SK-N-SH (cell line): ENCODE data around the gene CTRB1.

ENCODE experiments used
- CHD2 ChIP-seq: fragments of 150-350 bp; IDR thresholded peaks from 2 replicates; pipeline ENCODE4 v1.6.1; 2018; ENCODE audit warnings: low read length; ENCODE audit not compliant: partially characterized antibody
- CTCF ChIP-seq: fragments of 200-600 bp; sonication (generic); IDR thresholded peaks from 2 replicates; pipeline ENCODE4 v1.6.1; 2017; ENCODE audit warnings: antibody characterized with exemption, mild to moderate bottlenecking, moderate library complexity
- EP300 ChIP-seq, 2 experiments: IDR thresholded peaks; 2 replicates each; pipeline versions ENCODE4 v1.4.0 to v1.6.1; 2012; ENCODE audit warnings: borderline replicate concordance in 1 of 2, low read depth in 1 of 2, low read length in 1 of 2
- FOXJ3 ChIP-seq: sonication (generic); formaldehyde crosslinking; IDR thresholded peaks from 2 replicates; pipeline ENCODE4 v1.5.1; 2020; ENCODE audit warnings: mild to moderate bottlenecking, missing genetic modification reagents
- MEF2A ChIP-seq: IDR thresholded peaks from 2 replicates; pipeline ENCODE4 v1.4.0; 2012; ENCODE audit warnings: low read depth, borderline replicate concordance
- POLR2AphosphoS5 ChIP-seq: IDR thresholded peaks from 2 replicates; pipeline ENCODE4 v1.6.1; 2012; ENCODE audit warnings: low read depth, low read length
- RCOR1 ChIP-seq: fragments of 150-350 bp; IDR thresholded peaks from 2 replicates; pipeline ENCODE4 v1.6.1; 2017; ENCODE audit warnings: antibody characterized with exemption, low read length

GRCh38 chr16:75238132-75238852 lies 19.5 kb downstream of the CTRB1 start:
- peak; percentile 9; the same call in 1 of the 2 replicates for TF ChIP-seq CTCF
- no peak for TF ChIP-seq RCOR1
- no peak for TF ChIP-seq CHD2
- TF ChIP-seq EP300 (IDR thresholded peaks at IDR 0.05; ENCODE audit: borderline replicate concordance in 1 of 2, low read depth in 1 of 2, low read length in 1 of 2), result peak in 1 of 2 experiments; percentile 39; a peak in 1 of 4 replicates
- no peak for TF ChIP-seq POLR2AphosphoS5
- TF ChIP-seq FOXJ3 (CRISPR knock-in tag), result no peak
- peak; percentile 98 for TF ChIP-seq MEF2A
